ENCODE measurements around the gene CAMK2B. TPM values are rescaled to one million over a fixed set of nuclear protein-coding genes. Genes with fewer than 3 reads are reported as not detected.

Gene CAMK2B
- total RNA-seq, 1 donor from 2014 or later = 0.58 TPM

- ChIA-PET CTCF (no interaction called here), POLR2A (no interaction called here)
- Mint-ChIP-seq H3K27ac (no peak overlapping the region), H3K27me3 (no peaks in the 10 kb centered on the region), H3K4me1 (no peaks in the 10 kb centered on the region), H3K4me3 (no peak overlapping the region), H3K36me3 (ENCODE audit: low read depth) (no peaks in the 10 kb centered on the region), H3K9me3 (no peaks in the 10 kb centered on the region)
- no peak for ATAC-seq (ENCODE audit: low read depth)
- intact Hi-C loops (cut with micrococcal nuclease) = no loop called here
- DNase-seq = no peak
- TF ChIP-seq CTCF (IDR thresholded peaks at IDR 0.05) = no peak
Measured at GRCh38 chr7:44236333-44236728, 89.1 kb downstream of the CAMK2B start.

GRCh38 chr7:44235582-44236332, 89.6 kb downstream of the CAMK2B start:
- CTCF ChIA-PET = no interaction called here

GRCh38 chr7:44235066-44235465, 90.3 kb downstream of the CAMK2B start:
- no peak for ATAC-seq (ENCODE audit: low read depth)
- Mint-ChIP-seq H3K4me3 (no peak overlapping the region), H3K4me1 (no peaks in the 10 kb centered on the region), H3K9me3 (no peaks in the 10 kb centered on the region), H3K36me3 (ENCODE audit: low read depth) (no peaks in the 10 kb centered on the region), H3K27ac (no peak overlapping the region), H3K27me3 (no peaks in the 10 kb centered on the region)
- ChIA-PET POLR2A (interaction anchor here (0.7 kb wide), 1 partner anchor 196 kb away, joined by 14 read pairs; no protein-coding TSS in a partner anchor), CTCF (no interaction called here)
- no peak for TF ChIP-seq CTCF (IDR thresholded peaks at IDR 0.05)
- intact Hi-C loops (cut with micrococcal nuclease) = no loop called here
- no peak for DNase-seq

More at GRCh38 chr7:44235582-44236332, 89.6 kb downstream of the CAMK2B start:
- no peak for TF ChIP-seq CTCF (IDR thresholded peaks at IDR 0.05)
- Mint-ChIP-seq H3K27ac (no peak overlapping the region), H3K4me3 (no peak overlapping the region), H3K4me1 (no peaks in the 10 kb centered on the region), H3K36me3 (ENCODE audit: low read depth) (no peaks in the 10 kb centered on the region), H3K9me3 (no peaks in the 10 kb centered on the region), H3K27me3 (no peaks in the 10 kb centered on the region)
- POLR2A ChIA-PET = no interaction called here
- DNase-seq (no peak), ATAC-seq (ENCODE audit: low read depth) (no peak)
- intact Hi-C loops (cut with micrococcal nuclease) = no loop called here

GRCh38 chr7:44232901-44233715, 92.3 kb downstream of the CAMK2B start:
- ATAC-seq (ENCODE audit: low read depth) = no peak
- no peak overlapping the region for H3K27ac Mint-ChIP-seq
- H3K4me1 Mint-ChIP-seq = no peaks in the 10 kb centered on the region
- CTCF ChIA-PET = no interaction called here
- H3K36me3 Mint-ChIP-seq (ENCODE audit: low read depth) = no peaks in the 10 kb centered on the region
- intact Hi-C loops (cut with micrococcal nuclease) = no loop called here
- no peaks in the 10 kb centered on the region for H3K9me3 Mint-ChIP-seq
- no peak for TF ChIP-seq CTCF (IDR thresholded peaks at IDR 0.05)
- H3K4me3 Mint-ChIP-seq = no peak overlapping the region
- POLR2A ChIA-PET = no interaction called here
- DNase-seq = no peak
- no peaks in the 10 kb centered on the region for H3K27me3 Mint-ChIP-seq

- ATAC-seq (ENCODE audit: low read depth) (no peak), DNase-seq (no peak)
- H3K36me3 Mint-ChIP-seq (ENCODE audit: low read depth) = no peaks in the 10 kb centered on the region
- intact Hi-C loops (cut with micrococcal nuclease) = no loop called here
- TF ChIP-seq CTCF (IDR thresholded peaks at IDR 0.05) = no peak
- no peaks in the 10 kb centered on the region for H3K9me3 Mint-ChIP-seq
- no peaks in the 10 kb centered on the region for H3K4me1 Mint-ChIP-seq
- H3K27me3 Mint-ChIP-seq = no peaks in the 10 kb centered on the region
- H3K27ac Mint-ChIP-seq = no peak overlapping the region
- POLR2A ChIA-PET = no interaction called here
- CTCF ChIA-PET = no interaction called here
- no peak overlapping the region for H3K4me3 Mint-ChIP-seq
Measured at GRCh38 chr7:44232396-44232795, 93.0 kb downstream of the CAMK2B start.

Measured in activated B cell treated with CpG ODN at 0.5 μM for 24 hours (primary cell).